SK-N-SH treated with all-trans-retinoic acid at 6 μM for 48 hours (cell line): ENCODE results near the gene ANKHD1.

Experiments used
- ATAC-seq: fragments of 200-7000 bp; cut with Tn5 transposase; 3 replicates; pipeline ENCODE4 v1.9.1; 2020; ENCODE audit warnings: mild to moderate bottlenecking, moderate library complexity
- ARNTL ChIP-seq: fragments of 450-650 bp; formaldehyde crosslinking; IDR thresholded peaks from 2 replicates; pipeline ENCODE4 v1.5.0; 2020; ENCODE audit warnings: low read depth, mild to moderate bottlenecking, moderate library complexity, borderline replicate concordance
- BACH2 ChIP-seq: fragments of 250-450 bp; sonication (Bioruptor Pico); IDR thresholded peaks from 2 replicates; pipeline ENCODE4 v1.9.0; 2021; ENCODE audit warnings: mild to moderate bottlenecking, borderline replicate concordance
- CSDC2 ChIP-seq: fragments of 250-450 bp; sonication (Bioruptor Pico); IDR thresholded peaks from 2 replicates; pipeline ENCODE4 v1.5.0; 2020; ENCODE audit warnings: mild to moderate bottlenecking, moderate library complexity
- ESRRG ChIP-seq: fragments of 250-450 bp; sonication (Bioruptor Pico); IDR thresholded peaks from 2 replicates; pipeline ENCODE4 v1.6.1; 2021; ENCODE audit warnings: mild to moderate bottlenecking
- GLIS3 ChIP-seq: fragments of 250-450 bp; sonication (Bioruptor Pico); IDR thresholded peaks from 2 replicates; pipeline ENCODE4 v1.5.0; 2020; ENCODE audit warnings: mild to moderate bottlenecking, moderate library complexity
- ISL1 ChIP-seq: fragments of 250-450 bp; sonication (Bioruptor Pico); IDR thresholded peaks from 2 replicates; pipeline ENCODE4 v2.1.2; 2022; ENCODE audit warnings: mild to moderate bottlenecking, moderate library complexity
- OSR1 ChIP-seq: fragments of 250-450 bp; sonication (Bioruptor Pico); IDR thresholded peaks from 2 replicates; pipeline ENCODE4 v1.8.0; 2022; ENCODE audit warnings: moderate library complexity, mild to moderate bottlenecking, inconsistent platforms
- PPARA ChIP-seq: fragments of 250-450 bp; sonication (Bioruptor Pico); IDR thresholded peaks from 2 replicates; pipeline ENCODE4 v1.5.0; 2020; ENCODE audit warnings: mild to moderate bottlenecking, borderline replicate concordance
- RARB ChIP-seq: fragments of 250-450 bp; sonication (Bioruptor Pico); IDR thresholded peaks from 2 replicates; pipeline ENCODE4 v1.8.0; 2021; ENCODE audit warnings: mild to moderate bottlenecking, moderate library complexity
- SNAI2 ChIP-seq: fragments of 250-450 bp; sonication (Bioruptor Pico); IDR thresholded peaks from 2 replicates; pipeline ENCODE4 v1.5.0; 2020; ENCODE audit warnings: mild to moderate bottlenecking, moderate library complexity
- TCF4 ChIP-seq: fragments of 250-450 bp; sonication (Bioruptor Pico); IDR thresholded peaks from 2 replicates; pipeline ENCODE4 v1.8.0; 2021; ENCODE audit warnings: mild to moderate bottlenecking, moderate library complexity, borderline replicate concordance
- TOX ChIP-seq: fragments of 250-450 bp; sonication (Bioruptor Pico); IDR thresholded peaks from 2 replicates; pipeline ENCODE4 v1.8.0; 2021; ENCODE audit warnings: mild to moderate bottlenecking, moderate library complexity, borderline replicate concordance
- ZC3H10 ChIP-seq: fragments of 250-450 bp; sonication (Bioruptor Pico); IDR thresholded peaks from 2 replicates; pipeline ENCODE4 v1.5.1; 2021; ENCODE audit warnings: mild to moderate bottlenecking, moderate library complexity
- ZFP3 ChIP-seq: fragments of 250-450 bp; sonication (Bioruptor Pico); IDR thresholded peaks from 2 replicates; pipeline ENCODE4 v1.5.0; 2020; ENCODE audit warnings: mild to moderate bottlenecking, moderate library complexity
- ZFP30 ChIP-seq: fragments of 450-650 bp; formaldehyde crosslinking; IDR thresholded peaks from 2 replicates; pipeline ENCODE4 v1.5.0; 2022; ENCODE audit warnings: mild to moderate bottlenecking, moderate library complexity
- ZNF565 ChIP-seq: fragments of 450-650 bp; formaldehyde crosslinking; conservative IDR thresholded peaks from 2 replicates; pipeline ENCODE4 v1.5.0; 2020; ENCODE audit warnings: low read depth, mild to moderate bottlenecking, moderate library complexity
- ZNF70 ChIP-seq: fragments of 450-650 bp; formaldehyde crosslinking; IDR thresholded peaks from 2 replicates; pipeline ENCODE4 v1.5.0; 2020; ENCODE audit warnings: mild to moderate bottlenecking, moderate library complexity
- ZNF8 ChIP-seq: fragments of 450-650 bp; formaldehyde crosslinking; IDR thresholded peaks from 2 replicates; pipeline ENCODE4 v1.5.0; 2020; ENCODE audit warnings: mild to moderate bottlenecking, moderate library complexity
- TF ChIP-seq, protein P1 (sequence below): fragments of 250-450 bp; sonication (Bioruptor Pico); IDR thresholded peaks from 2 replicates; pipeline ENCODE4 v1.8.0; 2021; ENCODE audit warnings: low read depth, mild to moderate bottlenecking, moderate library complexity, borderline replicate concordance
- TF ChIP-seq, protein P2 (sequence below): fragments of 250-450 bp; sonication (Bioruptor Pico); IDR thresholded peaks from 2 replicates; pipeline ENCODE4 v1.5.0; 2020; ENCODE audit warnings: mild to moderate bottlenecking, moderate library complexity
- TF ChIP-seq, protein P3 (sequence below): fragments of 250-450 bp; sonication (Bioruptor Pico); IDR thresholded peaks from 2 replicates; pipeline ENCODE4 v1.5.1; 2021; ENCODE audit warnings: mild to moderate bottlenecking, moderate library complexity
- TF ChIP-seq, protein P4 (sequence below): fragments of 250-450 bp; sonication (Bioruptor Pico); IDR thresholded peaks from 2 replicates; pipeline ENCODE4 v1.8.0; 2020; ENCODE audit warnings: mild to moderate bottlenecking, moderate library complexity, borderline replicate concordance

Gene ANKHD1

DNA sequence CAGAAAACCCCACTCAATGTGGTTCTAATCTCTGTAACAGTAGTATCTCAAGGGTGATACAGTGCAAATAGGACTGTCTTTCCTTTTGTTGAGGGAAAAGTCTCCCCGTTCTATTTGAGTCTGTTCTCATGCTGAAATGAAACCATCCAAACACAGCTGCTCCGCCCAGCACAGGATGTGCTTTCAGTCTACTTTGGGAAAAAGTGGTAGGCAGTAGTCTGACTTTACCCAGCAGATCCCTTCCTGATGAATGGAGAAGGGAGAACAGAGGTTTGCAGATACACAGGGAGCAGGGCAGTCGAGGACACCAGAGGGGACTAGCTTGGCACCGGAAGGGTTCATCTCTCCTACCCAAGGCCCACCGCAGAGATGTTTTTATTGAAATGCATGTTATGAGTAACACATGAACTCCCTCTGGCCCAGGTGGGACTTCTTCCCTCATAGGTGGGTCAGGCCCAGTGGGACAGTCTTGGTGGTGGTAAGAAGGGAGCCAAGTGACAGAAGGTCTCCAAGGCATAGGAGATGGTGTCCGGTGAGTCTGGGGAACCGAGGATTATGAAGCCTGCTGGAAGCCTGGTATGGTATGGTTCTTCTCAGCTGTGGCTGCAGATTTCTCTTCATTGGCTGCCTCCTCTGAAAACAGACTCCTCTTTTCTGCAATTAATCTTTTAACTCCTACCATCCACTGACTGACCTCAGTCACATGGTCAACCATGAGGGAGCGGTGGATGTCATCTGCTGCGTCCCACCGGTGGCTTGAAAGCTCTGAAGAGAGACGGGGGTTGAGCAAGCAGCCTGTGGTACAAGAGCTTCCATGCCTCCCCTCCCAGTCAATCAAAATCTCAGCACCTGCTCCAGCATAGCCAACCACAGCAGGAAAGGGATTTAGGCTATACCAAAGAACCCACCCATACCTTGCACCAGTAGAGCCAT lies 148.8 kb downstream of the ANKHD1 start:
- TF ChIP-seq BACH2 (no peak), ZFP3 (CRISPR knock-in tag) (no peak), GLIS3 (CRISPR knock-in tag) (no peak), ZC3H10 (CRISPR knock-in tag) (no peak), ESRRG (no peak), OSR1 (CRISPR knock-in tag) (no peak), SNAI2 (no peak), CSDC2 (no peak), ISL1 (CRISPR knock-in tag) (no peak)
- TF ChIP-seq, all 23 proteins: peak for 0

DNA sequence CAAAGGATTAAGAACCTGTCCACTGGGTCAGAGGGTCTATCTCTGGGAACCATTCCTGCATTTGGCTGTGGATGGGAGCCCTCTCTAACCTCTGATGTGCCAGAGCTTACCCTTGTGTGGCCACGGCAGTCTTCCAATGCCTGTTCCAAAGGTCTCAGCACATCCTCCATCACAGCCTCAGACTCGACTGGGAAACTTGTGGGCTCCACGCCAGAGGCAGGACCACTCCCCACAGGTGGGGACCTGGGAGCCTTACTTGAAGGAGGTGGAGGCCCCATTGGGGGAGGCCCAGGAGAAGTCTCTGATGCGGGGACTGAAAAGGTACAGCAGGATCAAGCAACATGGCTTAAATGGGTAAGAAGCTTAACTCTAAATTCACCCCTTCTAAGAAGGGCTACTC lies 150.2 kb downstream of the ANKHD1 start:
- TF ChIP-seq, protein P1, sequence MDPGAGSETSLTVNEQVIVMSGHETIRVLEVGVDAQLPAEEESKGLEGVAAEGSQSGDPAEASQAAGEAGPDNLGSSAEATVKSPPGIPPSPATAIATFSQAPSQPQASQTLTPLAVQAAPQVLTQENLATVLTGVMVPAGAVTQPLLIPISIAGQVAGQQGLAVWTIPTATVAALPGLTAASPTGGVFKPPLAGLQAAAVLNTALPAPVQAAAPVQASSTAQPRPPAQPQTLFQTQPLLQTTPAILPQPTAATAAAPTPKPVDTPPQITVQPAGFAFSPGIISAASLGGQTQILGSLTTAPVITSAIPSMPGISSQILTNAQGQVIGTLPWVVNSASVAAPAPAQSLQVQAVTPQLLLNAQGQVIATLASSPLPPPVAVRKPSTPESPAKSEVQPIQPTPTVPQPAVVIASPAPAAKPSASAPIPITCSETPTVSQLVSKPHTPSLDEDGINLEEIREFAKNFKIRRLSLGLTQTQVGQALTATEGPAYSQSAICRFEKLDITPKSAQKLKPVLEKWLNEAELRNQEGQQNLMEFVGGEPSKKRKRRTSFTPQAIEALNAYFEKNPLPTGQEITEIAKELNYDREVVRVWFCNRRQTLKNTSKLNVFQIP (CRISPR knock-in tag), result no peak
- TF ChIP-seq, protein P2, sequence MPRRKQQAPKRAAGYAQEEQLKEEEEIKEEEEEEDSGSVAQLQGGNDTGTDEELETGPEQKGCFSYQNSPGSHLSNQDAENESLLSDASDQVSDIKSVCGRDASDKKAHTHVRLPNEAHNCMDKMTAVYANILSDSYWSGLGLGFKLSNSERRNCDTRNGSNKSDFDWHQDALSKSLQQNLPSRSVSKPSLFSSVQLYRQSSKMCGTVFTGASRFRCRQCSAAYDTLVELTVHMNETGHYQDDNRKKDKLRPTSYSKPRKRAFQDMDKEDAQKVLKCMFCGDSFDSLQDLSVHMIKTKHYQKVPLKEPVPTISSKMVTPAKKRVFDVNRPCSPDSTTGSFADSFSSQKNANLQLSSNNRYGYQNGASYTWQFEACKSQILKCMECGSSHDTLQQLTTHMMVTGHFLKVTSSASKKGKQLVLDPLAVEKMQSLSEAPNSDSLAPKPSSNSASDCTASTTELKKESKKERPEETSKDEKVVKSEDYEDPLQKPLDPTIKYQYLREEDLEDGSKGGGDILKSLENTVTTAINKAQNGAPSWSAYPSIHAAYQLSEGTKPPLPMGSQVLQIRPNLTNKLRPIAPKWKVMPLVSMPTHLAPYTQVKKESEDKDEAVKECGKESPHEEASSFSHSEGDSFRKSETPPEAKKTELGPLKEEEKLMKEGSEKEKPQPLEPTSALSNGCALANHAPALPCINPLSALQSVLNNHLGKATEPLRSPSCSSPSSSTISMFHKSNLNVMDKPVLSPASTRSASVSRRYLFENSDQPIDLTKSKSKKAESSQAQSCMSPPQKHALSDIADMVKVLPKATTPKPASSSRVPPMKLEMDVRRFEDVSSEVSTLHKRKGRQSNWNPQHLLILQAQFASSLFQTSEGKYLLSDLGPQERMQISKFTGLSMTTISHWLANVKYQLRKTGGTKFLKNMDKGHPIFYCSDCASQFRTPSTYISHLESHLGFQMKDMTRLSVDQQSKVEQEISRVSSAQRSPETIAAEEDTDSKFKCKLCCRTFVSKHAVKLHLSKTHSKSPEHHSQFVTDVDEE (CRISPR knock-in tag), result no peak
- TF ChIP-seq ZNF8 (CRISPR knock-in tag) (no peak), TOX (CRISPR knock-in tag) (no peak), BACH2 (no peak), ZFP30 (CRISPR knock-in tag) (no peak), ZNF70 (CRISPR knock-in tag) (no peak), ARNTL (CRISPR knock-in tag) (no peak), ZFP3 (CRISPR knock-in tag) (no peak), ZNF565 (CRISPR knock-in tag) (no peak), ZC3H10 (CRISPR knock-in tag) (no peak), GLIS3 (CRISPR knock-in tag) (no peak), CSDC2 (no peak), OSR1 (CRISPR knock-in tag) (no peak), SNAI2 (no peak), TCF4 (CRISPR knock-in tag) (no peak), ESRRG (no peak), PPARA (no peak)
- TF ChIP-seq, protein P3, sequence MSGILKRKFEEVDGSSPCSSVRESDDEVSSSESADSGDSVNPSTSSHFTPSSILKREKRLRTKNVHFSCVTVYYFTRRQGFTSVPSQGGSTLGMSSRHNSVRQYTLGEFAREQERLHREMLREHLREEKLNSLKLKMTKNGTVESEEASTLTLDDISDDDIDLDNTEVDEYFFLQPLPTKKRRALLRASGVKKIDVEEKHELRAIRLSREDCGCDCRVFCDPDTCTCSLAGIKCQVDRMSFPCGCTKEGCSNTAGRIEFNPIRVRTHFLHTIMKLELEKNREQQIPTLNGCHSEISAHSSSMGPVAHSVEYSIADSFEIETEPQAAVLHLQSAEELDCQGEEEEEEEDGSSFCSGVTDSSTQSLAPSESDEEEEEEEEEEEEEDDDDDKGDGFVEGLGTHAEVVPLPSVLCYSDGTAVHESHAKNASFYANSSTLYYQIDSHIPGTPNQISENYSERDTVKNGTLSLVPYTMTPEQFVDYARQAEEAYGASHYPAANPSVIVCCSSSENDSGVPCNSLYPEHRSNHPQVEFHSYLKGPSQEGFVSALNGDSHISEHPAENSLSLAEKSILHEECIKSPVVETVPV, result no peak
- TF ChIP-seq, protein P4, sequence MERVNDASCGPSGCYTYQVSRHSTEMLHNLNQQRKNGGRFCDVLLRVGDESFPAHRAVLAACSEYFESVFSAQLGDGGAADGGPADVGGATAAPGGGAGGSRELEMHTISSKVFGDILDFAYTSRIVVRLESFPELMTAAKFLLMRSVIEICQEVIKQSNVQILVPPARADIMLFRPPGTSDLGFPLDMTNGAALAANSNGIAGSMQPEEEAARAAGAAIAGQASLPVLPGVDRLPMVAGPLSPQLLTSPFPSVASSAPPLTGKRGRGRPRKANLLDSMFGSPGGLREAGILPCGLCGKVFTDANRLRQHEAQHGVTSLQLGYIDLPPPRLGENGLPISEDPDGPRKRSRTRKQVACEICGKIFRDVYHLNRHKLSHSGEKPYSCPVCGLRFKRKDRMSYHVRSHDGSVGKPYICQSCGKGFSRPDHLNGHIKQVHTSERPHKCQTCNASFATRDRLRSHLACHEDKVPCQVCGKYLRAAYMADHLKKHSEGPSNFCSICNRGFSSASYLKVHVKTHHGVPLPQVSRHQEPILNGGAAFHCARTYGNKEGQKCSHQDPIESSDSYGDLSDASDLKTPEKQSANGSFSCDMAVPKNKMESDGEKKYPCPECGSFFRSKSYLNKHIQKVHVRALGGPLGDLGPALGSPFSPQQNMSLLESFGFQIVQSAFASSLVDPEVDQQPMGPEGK (CRISPR knock-in tag), result no peak
- no peak for ATAC-seq

More for the DNA sequence above, 148.8 kb downstream of the ANKHD1 start:
- no peak for ATAC-seq

DNA sequence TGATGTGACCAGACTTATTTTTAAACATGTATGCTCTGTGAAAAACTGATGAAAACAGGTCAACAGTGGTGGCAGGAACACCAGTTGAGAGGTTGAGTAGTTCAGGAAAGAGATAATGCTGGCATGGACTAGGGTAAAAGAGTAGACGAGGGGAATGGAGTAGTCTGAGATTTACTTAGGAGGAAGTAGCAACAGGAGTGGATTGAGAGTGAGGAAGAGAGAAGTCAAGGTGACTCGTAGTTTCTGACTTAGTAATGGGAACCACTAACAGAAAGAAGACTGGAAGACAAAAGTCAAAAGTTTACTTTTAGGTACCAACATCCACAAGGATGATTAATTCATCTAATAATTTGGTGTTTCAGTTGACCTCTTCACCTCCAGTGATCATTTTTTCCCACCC lies 152.0 kb downstream of the ANKHD1 start:
- TF ChIP-seq ZC3H10 (CRISPR knock-in tag), result no peak
- TF ChIP-seq, protein P2 (CRISPR knock-in tag), result no peak
- no peak for TF ChIP-seq CSDC2
- TF ChIP-seq ISL1 (CRISPR knock-in tag), result no peak
- TF ChIP-seq ZNF70 (CRISPR knock-in tag), result no peak
- no peak for TF ChIP-seq PPARA
- TF ChIP-seq SNAI2, result no peak
- TF ChIP-seq, protein P3, result no peak
- TF ChIP-seq TOX (CRISPR knock-in tag), result no peak
- TF ChIP-seq TCF4 (CRISPR knock-in tag), result no peak
- no peak for TF ChIP-seq ZFP3 (CRISPR knock-in tag)
- no peak for TF ChIP-seq ZNF565 (CRISPR knock-in tag)
- TF ChIP-seq GLIS3 (CRISPR knock-in tag), result no peak
- no peak for TF ChIP-seq RARB (CRISPR knock-in tag)
- TF ChIP-seq ARNTL (CRISPR knock-in tag), result no peak
- no peak for TF ChIP-seq ESRRG
- ATAC-seq, result no peak
